DMS53 treated with DMSO at 0.1 percent for 48 hours (cell line): ENCODE results near the gene LARGE2.
"Not testable (repeated sequence)": the region's sequence is repeated elsewhere in the genome, so short reads cannot be mapped to it uniquely, and the experiment has no call there.

Experiments
- DNase-seq: peaks from one replicate; lab custom pipeline; 2025; ENCODE audit not compliant: unreplicated experiment; lab: John Stamatoyannopoulos, UW

Gene LARGE2

GRCh38 chr11:45895553-45896259, 26.8 kb upstream of the LARGE2 start:
- no peak for DNase-seq

- DNase-seq, result peak; percentile 53
Measured at GRCh38 chr11:45896422-45896984, 26.0 kb upstream of the LARGE2 start.

DNA sequence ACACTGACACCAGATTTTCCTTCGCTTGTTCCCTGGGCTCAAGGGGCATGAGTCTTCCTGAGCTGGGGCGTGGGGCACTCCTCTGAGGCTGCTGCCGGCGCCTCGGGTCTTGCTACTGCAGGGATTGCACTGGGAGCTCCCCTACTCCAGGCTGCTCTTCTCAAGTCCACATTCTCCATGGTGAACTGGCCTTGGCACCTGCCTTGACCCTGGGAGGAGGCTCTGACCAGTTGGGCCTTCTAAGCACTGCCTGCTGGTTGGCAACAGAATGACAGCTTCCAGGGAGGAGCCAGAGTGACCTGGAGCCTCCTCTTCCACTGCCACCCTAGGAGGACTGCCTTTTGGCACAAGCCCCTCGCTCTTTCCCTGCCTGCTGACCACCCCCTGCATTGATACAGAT, 24.9 kb upstream of the LARGE2 start:
- DNase-seq, result no peak

DNA sequence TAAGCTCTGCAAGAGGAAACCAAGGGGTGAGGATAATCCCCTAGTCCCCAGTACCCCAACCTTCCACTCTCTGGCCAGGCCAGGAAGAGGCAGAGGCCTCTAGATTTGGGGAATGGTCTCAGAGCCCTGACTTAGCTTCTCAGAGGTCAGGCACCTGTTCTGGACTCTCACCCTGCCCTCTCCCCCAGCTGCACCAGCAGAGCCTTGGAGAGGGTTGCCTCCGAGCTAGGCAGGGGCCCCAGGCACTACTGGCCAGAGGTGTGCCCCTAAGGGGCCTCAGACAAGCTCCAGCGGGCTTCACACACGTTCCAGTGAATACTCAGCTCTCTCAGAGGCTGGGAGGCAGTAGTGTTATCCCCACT, 23.4 kb upstream of the LARGE2 start:
- DNase-seq, result no peak

DNA sequence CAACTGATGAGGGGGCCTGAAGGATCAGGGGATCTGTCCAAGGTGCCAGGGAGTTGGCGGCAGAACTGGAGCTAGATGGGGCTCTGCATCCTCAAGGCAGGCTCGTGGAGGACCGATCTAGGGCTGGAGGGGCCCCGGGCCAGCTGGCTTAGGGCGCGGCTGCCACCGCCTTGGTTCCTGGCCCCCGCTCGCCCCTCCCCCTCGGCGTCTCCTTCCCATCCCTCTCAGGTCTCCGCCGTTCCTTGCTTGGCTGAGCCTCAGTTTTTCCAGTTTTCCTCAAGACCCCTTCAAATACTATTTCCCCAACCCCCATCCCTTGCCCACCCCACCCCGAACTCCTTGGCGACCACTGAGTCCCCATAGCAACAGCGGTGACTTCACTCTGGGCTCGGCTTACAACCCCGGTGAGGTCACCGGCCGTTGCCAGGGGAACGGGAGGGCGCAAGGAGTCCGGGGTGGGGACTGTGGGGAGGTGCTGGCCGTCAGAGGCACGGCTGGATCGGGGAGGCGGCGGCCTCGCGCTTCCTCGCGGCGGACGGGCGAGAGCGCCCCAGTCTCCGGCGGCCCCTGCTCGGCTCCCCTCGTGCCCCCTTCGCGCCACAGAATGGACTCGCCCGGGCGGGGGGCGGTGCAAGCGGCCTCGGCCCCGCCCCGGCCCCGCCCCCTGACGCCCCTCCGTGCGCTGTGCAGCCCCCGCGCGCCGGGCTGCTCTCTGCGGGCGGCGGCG, 22.8 kb upstream of the LARGE2 start:
- DNase-seq, result peak; percentile 37

DNA sequence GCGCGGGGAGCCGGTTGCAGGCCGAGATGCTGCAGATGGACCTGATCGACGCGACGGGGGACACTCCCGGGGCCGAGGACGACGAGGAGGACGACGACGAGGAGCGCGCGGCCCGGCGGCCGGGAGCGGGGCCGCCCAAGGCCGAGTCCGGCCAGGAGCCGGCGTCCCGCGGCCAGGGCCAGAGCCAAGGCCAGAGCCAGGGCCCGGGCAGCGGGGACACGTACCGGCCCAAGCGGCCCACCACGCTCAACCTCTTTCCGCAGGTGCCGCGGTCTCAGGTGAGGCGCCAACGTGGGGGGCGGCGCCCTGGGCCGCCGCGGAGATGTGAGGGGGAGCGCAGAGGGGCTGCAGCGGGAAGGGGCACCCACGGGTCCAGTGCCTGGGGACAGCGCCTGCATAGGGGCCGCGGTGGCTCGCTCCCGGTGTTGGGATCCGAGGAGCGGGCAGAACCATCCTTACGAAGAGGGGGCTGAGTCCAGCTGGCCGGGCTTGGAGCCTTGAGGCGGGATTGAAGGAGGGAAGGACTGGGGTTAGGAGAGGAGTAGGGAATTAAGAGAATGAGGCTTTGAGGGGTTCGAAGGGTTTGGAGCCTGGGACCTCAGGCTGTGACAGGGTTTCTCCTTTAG, 22.2 kb upstream of the LARGE2 start:
- DNase-seq, result not testable (repeated sequence)

DNA sequence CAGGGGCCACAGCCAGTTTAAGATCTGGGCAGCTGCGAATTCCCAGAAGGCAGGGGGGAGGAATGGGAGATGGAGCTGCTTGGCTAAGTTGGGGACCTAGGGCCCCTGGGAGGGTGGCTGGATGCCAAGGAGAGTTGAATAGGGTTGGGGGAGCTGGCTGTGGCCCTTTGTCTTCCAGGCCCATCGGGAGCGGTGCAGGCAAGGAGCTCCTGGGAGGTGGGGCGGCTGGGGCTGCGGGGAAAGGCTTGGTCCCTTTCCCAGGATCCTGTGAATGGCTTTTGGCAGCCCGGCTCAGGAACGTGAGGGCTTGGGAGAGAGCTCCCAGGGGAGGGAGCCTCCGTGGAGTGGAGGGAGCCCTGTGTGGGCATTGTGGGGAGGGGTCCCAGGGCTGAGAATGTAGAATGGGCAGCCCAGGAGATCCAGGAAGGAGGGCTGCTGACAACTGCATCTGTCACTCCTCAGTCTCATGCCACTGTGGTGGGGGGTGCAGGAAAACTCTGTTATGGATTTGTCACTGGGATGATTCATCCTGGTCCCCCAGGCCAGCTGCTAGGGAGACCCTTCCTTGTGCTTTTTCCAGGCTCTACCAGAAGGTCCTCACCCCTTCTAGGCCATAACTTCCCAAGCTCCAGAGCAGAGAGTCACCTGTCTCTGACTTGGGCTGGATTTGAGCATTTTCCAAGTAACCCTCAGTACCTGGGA, 21.4 kb upstream of the LARGE2 start:
- DNase-seq, result no peak

DNA sequence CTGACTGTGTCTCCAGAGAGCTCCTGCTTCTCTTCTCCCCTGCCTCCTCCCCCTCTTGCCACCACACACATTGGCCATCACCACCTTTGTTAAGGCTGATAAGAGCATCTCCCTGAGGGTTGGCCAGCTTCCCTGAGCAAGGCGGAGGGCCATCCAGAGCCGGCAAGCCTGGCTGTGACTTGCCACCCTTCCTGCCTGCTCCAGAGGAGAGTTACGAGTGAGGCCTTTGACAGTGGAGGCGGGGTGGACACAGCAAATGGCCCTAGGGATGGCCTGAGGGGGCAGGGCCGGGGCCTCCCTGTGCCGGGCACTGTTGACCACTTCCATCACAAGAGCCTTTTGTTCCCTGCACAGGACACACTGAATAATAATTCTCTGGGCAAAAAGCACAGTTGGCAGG, 20.8 kb upstream of the LARGE2 start:
- no peak for DNase-seq

- no peak for DNase-seq
Measured at GRCh38 chr11:45902452-45903380, 19.7 kb upstream of the LARGE2 start.

- no peak for DNase-seq
Measured at GRCh38 chr11:45904309-45904915, 18.0 kb upstream of the LARGE2 start.

GRCh38 chr11:45905095-45905494, 17.4 kb upstream of the LARGE2 start:
- DNase-seq, result no peak

- not testable (repeated sequence) for DNase-seq
Measured at GRCh38 chr11:45905576-45905975, 16.9 kb upstream of the LARGE2 start.

- no peak for DNase-seq
Measured at GRCh38 chr11:45906096-45906682, 16.3 kb upstream of the LARGE2 start.

GRCh38 chr11:45906965-45907611, 15.4 kb upstream of the LARGE2 start, which contains the start of gene FREY1:
FREY1 (minus strand) TSS chr11:45907271; CDS start chr11:45907245, 26 bp downstream.
- DNase-seq, result no peak

DNA sequence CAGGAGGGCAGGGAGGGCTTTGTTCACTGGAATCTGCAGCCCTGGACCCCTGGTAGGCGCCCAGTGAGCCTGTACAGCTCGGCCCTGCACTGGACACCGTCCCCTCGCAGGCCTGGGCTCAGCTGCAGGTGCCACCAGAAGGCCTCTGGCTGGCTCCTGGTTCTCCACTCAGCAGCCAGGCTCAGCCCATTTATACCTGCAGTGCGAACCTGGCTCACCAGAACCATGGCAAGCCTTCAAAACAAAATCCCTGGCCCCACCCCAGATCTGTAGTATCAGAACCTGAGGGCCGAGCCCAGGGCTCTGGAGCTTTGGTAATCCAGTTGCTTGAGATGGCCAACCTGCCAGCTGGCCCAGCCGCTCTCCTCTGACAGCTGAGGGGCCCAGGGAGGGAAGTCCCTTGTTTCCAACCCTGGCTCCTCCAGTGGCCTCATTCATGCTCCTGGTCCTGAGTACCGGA, 14.5 kb upstream of the LARGE2 start:
- no peak for DNase-seq

DNA sequence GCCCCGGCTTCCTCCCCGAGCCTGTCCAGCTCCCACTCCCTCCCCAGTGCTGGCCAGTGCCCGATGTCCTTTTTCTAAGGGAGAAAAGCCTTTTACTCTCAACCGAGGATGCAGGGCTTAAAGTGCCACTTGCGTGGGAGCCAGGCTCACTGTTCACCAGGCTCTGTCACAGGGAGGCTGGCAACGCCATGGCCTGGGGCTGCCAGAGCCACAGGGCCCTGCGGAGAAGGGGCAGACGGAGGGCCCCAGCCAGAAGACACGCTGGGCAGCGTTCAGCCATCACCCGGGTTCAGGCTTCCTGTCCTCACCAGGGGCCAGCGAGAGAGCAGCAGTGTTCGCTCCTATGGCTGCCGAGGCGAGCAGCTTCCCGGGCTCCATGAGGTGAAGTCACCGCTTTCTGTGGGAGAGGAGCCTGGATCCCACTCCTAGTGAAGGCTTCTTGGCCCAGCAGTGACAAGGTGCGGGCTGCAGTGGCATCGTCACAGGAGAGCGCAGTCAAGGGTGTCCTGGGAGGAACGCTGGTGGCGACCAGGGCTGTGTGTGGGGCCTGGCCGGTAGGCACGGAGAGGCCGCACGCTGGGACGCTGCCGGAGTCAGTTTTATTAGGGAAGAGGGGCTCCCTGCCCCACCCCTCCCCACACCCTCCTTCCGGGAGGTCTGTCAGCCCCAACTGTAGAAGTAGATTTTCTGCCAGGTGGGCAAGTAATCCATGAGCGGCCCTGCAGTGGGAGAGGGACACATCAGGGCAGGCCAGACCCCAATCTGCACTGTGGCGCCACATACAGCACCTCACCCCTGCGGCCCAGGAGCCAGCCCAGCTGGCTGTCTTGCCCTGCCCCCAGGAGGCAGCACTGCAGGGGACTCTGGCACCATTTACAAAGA, 12.6 kb upstream of the LARGE2 start:
- no peak for DNase-seq

GRCh38 chr11:45910623-45911022, 11.8 kb upstream of the LARGE2 start:
- no peak for DNase-seq

DNA sequence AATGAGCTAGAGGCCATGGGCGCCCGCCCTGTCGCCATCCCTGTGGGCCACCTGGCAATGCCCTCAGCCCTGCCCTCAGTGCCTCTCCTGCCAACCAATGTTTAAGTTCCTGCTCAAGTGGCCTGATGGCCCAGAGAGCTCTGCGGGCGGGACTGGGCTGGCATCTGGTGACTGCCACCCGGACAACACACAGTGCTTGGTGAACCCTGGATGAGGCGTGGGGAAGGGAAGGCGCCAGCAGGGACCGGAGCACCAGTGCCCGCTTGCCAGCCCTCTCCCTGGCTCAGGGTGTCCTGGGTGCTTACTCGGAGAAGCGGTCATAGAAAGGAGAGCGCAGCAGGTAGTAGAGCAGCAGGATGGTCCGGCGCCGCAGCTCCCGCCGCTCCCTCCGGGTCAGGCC, 8.9 kb upstream of the LARGE2 start:
- DNase-seq, result no peak
